Vagina (tissue), 2 donors: ENCODE results near the gene PHOSPHO2.

Source experiments
- CTCF ChIP-seq, 3 experiments: fragments of 450-650 bp in 2 of 3; fragments of 200-600 bp in 1 of 3; sonication (generic) in 1 of 3; IDR thresholded peaks; one replicate each; pipeline ENCODE4 v1.5.1; 2017 to 2019; ENCODE audit warnings: antibody characterized with exemption in 3 of 3, mild to moderate bottlenecking in 2 of 3, moderate library complexity in 2 of 3
- POLR2A ChIP-seq, 2 donors: fragments of 450-650 bp; IDR thresholded peaks; one replicate each; pipeline ENCODE4 v1.6.1; 2017; ENCODE audit warnings: antibody characterized with exemption in 2 of 2, mild to moderate bottlenecking in 2 of 2, moderate library complexity in 2 of 2

- TF ChIP-seq CTCF (IDR thresholded peaks at IDR 0.05), result no peak
- no peak for TF ChIP-seq POLR2A (IDR thresholded peaks at IDR 0.05)
Observed at GRCh38 chr2:169690958-169691357, 3.3 kb upstream of the PHOSPHO2 start.
